Stimulated activated CD4-positive, alpha-beta T cell treated with anti-CD3 and anti-CD28 coated beads, Interleukin-4, amount 100 ng/mL, for 24 hours (primary cell): ENCODE results near the gene DNAJB6.

ENCODE experiments used
- DNase-seq: peaks from one replicate; pipeline ENCODE4 v3.0.0-alpha.2; 2020

Gene DNAJB6

GRCh38 chr7:157430721-157431120 lies 93.9 kb downstream of the DNAJB6 start:
- no peak for DNase-seq

- no peak for DNase-seq
These were observed 94.6 kb downstream of the DNAJB6 start for GRCh38 chr7:157431173-157431950.

- no peak for DNase-seq
These were observed 95.2 kb downstream of the DNAJB6 start for GRCh38 chr7:157431951-157432540.

GRCh38 chr7:157432541-157432956 lies 95.7 kb downstream of the DNAJB6 start:
- no peak for DNase-seq

GRCh38 chr7:157432957-157433576 lies 96.3 kb downstream of the DNAJB6 start:
- peak; percentile 56 for DNase-seq

- no peak for DNase-seq
These were observed 96.8 kb downstream of the DNAJB6 start for GRCh38 chr7:157433628-157434027.

- no peak for DNase-seq
These were observed 97.4 kb downstream of the DNAJB6 start for GRCh38 chr7:157434231-157434630.

- DNase-seq, result no peak
These were observed 97.9 kb downstream of the DNAJB6 start for GRCh38 chr7:157434701-157435100.

GRCh38 chr7:157436076-157436475 lies 99.3 kb downstream of the DNAJB6 start:
- no peak for DNase-seq

- no peak for DNase-seq
These were observed 100.1 kb downstream of the DNAJB6 start for GRCh38 chr7:157436763-157437480.

- no peak for DNase-seq
These were observed 100.8 kb downstream of the DNAJB6 start for GRCh38 chr7:157437519-157438061.

- no peak for DNase-seq
These were observed 101.6 kb downstream of the DNAJB6 start for GRCh38 chr7:157438121-157439025.

- DNase-seq, result no peak
These were observed 102.3 kb downstream of the DNAJB6 start for GRCh38 chr7:157439149-157439548.

GRCh38 chr7:157439761-157440160 lies 103.0 kb downstream of the DNAJB6 start:
- no peak for DNase-seq

- no peak for DNase-seq
These were observed 103.7 kb downstream of the DNAJB6 start for GRCh38 chr7:157440346-157441022.

- DNase-seq, result no peak
These were observed 104.2 kb downstream of the DNAJB6 start for GRCh38 chr7:157441023-157441399.

- no peak for DNase-seq
These were observed 105.7 kb downstream of the DNAJB6 start for GRCh38 chr7:157442456-157442855.

GRCh38 chr7:157442993-157443831 lies 106.4 kb downstream of the DNAJB6 start:
- DNase-seq, result no peak

- no peak for DNase-seq
These were observed 107.4 kb downstream of the DNAJB6 start for GRCh38 chr7:157444011-157444842.

GRCh38 chr7:157444843-157445135 lies 108.0 kb downstream of the DNAJB6 start:
- DNase-seq, result no peak
